Heart right ventricle (tissue), 16 donors: ENCODE results near the gene ZNF644. TPM values are rescaled to one million over a fixed set of nuclear protein-coding genes. Genes with fewer than 3 reads are reported as not detected.
"Not testable (repeated sequence)": the region's sequence is repeated elsewhere in the genome, so short reads cannot be mapped to it uniquely, and the experiment has no call there.

Experiments
- ATAC-seq, 8 donors: fragments of 200-7000 bp; cut with Tn5 transposase; one replicate each; pipeline ENCODE4 v1.9.1; 2020; ENCODE audit warnings: mild to moderate bottlenecking in 8 of 8, moderate library complexity in 8 of 8, moderate number of reproducible peaks in 1 of 8
- DNase-seq, 2 donors: peaks; one replicate each; pipeline ENCODE4 v3.0.0-alpha.2; 2020
- H3K27ac ChIP-seq, 10 donors: fragments of 200-600 bp; sonication (generic) in 2 of 10; one replicate each; pipeline versions ENCODE4 v1.5.0 to v1.8.0; 2020 to 2022; ENCODE audit warnings: mild to moderate bottlenecking in 3 of 10
- H3K27me3 ChIP-seq, 7 donors: fragments of 200-600 bp; one replicate each; pipeline ENCODE4 v1.8.0; 2021 to 2022; ENCODE audit warnings: mild to moderate bottlenecking in 2 of 7
- H3K36me3 ChIP-seq, 9 donors: fragments of 200-600 bp; sonication (generic) in 1 of 9; one replicate each; pipeline versions ENCODE4 v1.5.0 to v1.8.0; 2020 to 2022; ENCODE audit warnings: mild to moderate bottlenecking in 2 of 9
- H3K4me1 ChIP-seq, 9 donors: fragments of 200-600 bp; sonication (generic) in 1 of 9; one replicate each; pipeline versions ENCODE4 v1.5.0 to v1.8.0; 2020 to 2022; ENCODE audit warnings: mild to moderate bottlenecking in 4 of 9
- H3K4me3 ChIP-seq, 10 donors: fragments of 200-600 bp; sonication (generic) in 2 of 10; one replicate each; pipeline versions ENCODE4 v1.5.0 to v1.8.0; 2020 to 2022; ENCODE audit warnings: mild to moderate bottlenecking in 7 of 10, moderate library complexity in 2 of 10
- H3K9me3 ChIP-seq, 11 donors: fragments of 200-600 bp in 10 of 11; sonication (generic) in 2 of 11; one replicate each; pipeline versions ENCODE4 v1.5.0 to v1.8.0; 2013 to 2022; ENCODE audit warnings: mild to moderate bottlenecking in 2 of 11, control low read depth in 1 of 11, moderate library complexity in 1 of 11
- WGBS, 2 donors: extraction: QIAGEN DNeasy Blood & Tissue Kit; methylation state at CpG; one replicate each; pipeline ENCODE4 v1.1.7; 2013; ENCODE audit warnings: inconsistent platforms in 1 of 2; 5-methylcytosine and 5-hydroxymethylcytosine counted together
- intact Hi-C, 10 donors: fragments of 100-400 bp; cut with DNase I; formaldehyde crosslinking; loops; one replicate each; pipeline versions ENCODE4 v1.11.1 to v1.14.2; 2022
- polyA plus RNA-seq, 2 donors: library from polyadenylated mRNA; stranded (reverse); fragments of 200-250 nt; gene quantifications; one replicate each; pipeline ENCODE4 v1.2.3, GENCODE V29; 2013
- total RNA-seq, 10 donors: library from RNA; stranded (reverse); fragmentation: NEBNext Ultra II Directional in 3 of 10; extraction: Animal tissue kit (Norgen Biotek cat#: 25700) in 3 of 10; gene quantifications; one replicate each; pipeline versions ENCODE4 v1.2.1 to v1.2.4, GENCODE V29; 2021 to 2023
- TF ChIP-seq, protein P1 (sequence below), 9 donors: fragments of 200-600 bp; sonication (generic) in 2 of 9; IDR thresholded peaks; one replicate each; pipeline versions ENCODE4 v1.5.0 to v1.8.0; 2021 to 2022; ENCODE audit warnings: antibody characterized with exemption in 9 of 9, mild to moderate bottlenecking in 5 of 9, moderate library complexity in 1 of 9
- donor health status: Arrhythmogenic right ventricular cardiomyopathy.
- donor health status: ischemic (EF 13 %, LVEDD 7.1; RV severe dilation, severe dysfunction).
- donor health status: healthy with polysubstance abuse.
- donor health status: DM: no; HTN: yes; CAD: no.
- donor health status: DM: no; HTN: no; CAD: no.
- donor health status: ischemic (EF 25% LVEDD 6.9; RV normal size, moderate dysfunction).
- donor health status: ischemic (EF 25% LVEDD 5.7; RV mildly dilated, moderate dysfunction).
- donor health status: healthy.
- donor health status: DM: yes; HTN: yes; CAD: no.
- donor health status: Ischemic cardiomyopathy.
- donor health status: ischemic (EF 35%, LVEDD 5.7; RV mildly dilated, moderate dysfunction).
- donor health status: nonischemic (EF 11% LVEDD 7.7; RV severe dilation, severe dysfunction).
- donor health status: DM: yes; HTN: yes; CAD: no.
- donor health status: PGD.
- donor health status: ischemic (EF 29% LVEDD 5.4; RV normal size, mild dysfunction).
- donor health status: nonischemic (EF 23%, LVEDD 6.1; RV moderate dilation, normal function).

Gene ZNF644
- total and polyA plus RNA-seq, 12 donors: 10.7 to 48.0 (median 33.6) TPM

DNA sequence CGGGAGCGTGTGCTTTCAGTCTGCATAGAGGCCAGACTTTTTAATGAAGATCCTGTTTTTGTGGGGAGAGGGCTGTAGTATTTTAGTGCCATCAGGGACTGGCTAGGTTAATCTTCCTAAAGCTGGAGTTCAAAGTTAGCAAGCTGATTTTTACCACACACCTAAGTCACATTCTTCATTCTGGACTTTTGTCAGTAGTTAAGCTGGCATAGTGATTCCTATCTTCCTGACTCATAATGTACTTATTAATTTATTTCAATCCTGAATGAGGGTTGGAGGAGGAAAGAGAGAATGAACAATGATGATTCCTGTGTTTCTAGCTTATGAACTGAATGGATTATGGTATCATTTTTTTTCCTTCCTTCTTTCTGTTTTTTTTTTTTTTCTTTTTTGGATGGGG lies 24.9 kb upstream of the ZNF644 start:
- peaks cover 0 to 14% (median 10%) of the 10 kb centered on the region in 11 donors for H3K9me3 ChIP-seq
- no peaks in the 10 kb centered on the region for H3K4me1 ChIP-seq
- no peaks in the 10 kb centered on the region for H3K27me3 ChIP-seq
- WGBS, 2 donors: 75 to 77% methylated on average over 2 of the region's 2 CpGs
- no peak overlapping the region for H3K4me3 ChIP-seq
- intact Hi-C loops: no loop called here
- DNase-seq (no peak), ATAC-seq (no peak)
- H3K27ac ChIP-seq: no peak overlapping the region
- TF ChIP-seq, protein P1, sequence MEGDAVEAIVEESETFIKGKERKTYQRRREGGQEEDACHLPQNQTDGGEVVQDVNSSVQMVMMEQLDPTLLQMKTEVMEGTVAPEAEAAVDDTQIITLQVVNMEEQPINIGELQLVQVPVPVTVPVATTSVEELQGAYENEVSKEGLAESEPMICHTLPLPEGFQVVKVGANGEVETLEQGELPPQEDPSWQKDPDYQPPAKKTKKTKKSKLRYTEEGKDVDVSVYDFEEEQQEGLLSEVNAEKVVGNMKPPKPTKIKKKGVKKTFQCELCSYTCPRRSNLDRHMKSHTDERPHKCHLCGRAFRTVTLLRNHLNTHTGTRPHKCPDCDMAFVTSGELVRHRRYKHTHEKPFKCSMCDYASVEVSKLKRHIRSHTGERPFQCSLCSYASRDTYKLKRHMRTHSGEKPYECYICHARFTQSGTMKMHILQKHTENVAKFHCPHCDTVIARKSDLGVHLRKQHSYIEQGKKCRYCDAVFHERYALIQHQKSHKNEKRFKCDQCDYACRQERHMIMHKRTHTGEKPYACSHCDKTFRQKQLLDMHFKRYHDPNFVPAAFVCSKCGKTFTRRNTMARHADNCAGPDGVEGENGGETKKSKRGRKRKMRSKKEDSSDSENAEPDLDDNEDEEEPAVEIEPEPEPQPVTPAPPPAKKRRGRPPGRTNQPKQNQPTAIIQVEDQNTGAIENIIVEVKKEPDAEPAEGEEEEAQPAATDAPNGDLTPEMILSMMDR (IDR thresholded peaks at IDR 0.05): no peak
- no peaks in the 10 kb centered on the region for H3K36me3 ChIP-seq

DNA sequence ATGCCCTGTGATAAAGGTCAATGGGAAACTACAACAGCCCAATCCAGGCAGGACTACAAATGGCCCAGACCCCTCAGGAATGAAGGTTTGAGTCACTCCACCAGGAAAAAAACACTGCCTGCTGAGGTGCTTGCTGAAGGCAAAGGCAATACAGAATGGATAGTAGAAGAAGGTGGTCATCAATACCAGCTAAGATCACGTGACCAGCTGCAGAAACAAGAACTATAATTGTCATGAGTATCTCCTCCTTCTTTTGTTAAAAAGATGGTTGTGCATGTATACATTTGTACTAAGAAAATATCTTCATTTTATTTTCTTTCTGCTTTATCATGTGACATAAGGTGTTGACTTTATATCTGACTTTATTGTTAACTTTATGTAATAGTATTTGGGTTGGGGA lies 23.4 kb upstream of the ZNF644 start:
- Histone ChIP-seq H3K27ac (no peak overlapping the region), H3K4me1 (no peaks in the 10 kb centered on the region), H3K27me3 (no peaks in the 10 kb centered on the region), H3K36me3 (no peaks in the 10 kb centered on the region), H3K9me3 (peaks cover 0 to 28% (median 12%) of the 10 kb centered on the region in 11 donors), H3K4me3 (no peak overlapping the region)
- TF ChIP-seq, protein P1 (IDR thresholded peaks at IDR 0.05): no peak
- ATAC-seq (no peak), DNase-seq (no peak)
- intact Hi-C loops: no loop called here
- WGBS, 2 donors: 79 to 82% methylated on average over 1 of the region's 1 CpG

DNA sequence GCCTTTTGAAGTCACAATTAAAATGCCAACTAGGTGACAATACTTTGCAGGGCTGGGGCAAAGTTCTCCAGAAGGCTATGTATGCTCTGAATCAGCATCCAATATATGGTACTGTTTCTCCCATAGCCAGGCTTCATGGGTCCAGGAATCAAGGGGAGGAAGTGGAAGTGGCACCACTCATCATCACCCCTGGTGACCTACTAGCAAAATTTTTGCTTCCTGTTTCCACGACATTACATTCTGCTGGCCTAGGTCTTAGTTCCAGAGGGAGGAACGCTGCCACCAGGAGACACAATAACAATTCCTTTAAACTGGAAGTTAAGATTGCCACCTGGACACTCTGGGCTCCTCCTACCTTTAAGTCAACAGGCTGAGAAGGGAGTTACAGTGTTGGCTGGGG lies 22.9 kb upstream of the ZNF644 start:
- H3K9me3 ChIP-seq: peaks cover 0 to 28% (median 12%) of the 10 kb centered on the region in 11 donors
- H3K4me3 ChIP-seq, intact Hi-C loops, H3K27me3 ChIP-seq, DNase-seq, H3K4me1 ChIP-seq, H3K27ac ChIP-seq, H3K36me3 ChIP-seq, ATAC-seq: not testable (repeated sequence)
- WGBS, 2 donors: 68 to 73% methylated on average over 2 of the region's 2 CpGs

DNA sequence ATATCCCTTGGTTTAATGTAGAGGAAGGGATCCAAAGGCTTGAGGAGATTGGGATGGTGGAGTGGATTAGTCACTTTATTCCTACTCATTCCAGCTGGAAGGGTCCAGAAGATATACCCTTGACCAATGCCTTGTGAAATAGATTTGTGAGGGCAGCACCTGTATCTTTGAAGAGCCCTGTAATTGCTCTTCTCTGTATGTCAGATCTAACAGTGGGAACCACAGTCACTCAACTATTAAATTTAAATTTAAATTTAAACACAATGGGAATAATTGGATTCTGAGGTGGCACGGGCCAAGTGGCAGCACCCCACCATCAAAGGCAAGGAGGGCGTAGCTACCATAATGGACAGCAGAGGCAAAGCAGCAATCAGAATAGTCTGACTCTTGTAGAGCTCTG lies 20.5 kb upstream of the ZNF644 start:
- H3K4me1 ChIP-seq, DNase-seq, H3K36me3 ChIP-seq, H3K27ac ChIP-seq, ATAC-seq, H3K27me3 ChIP-seq, H3K4me3 ChIP-seq, intact Hi-C loops: not testable (repeated sequence)
- 66 to 71% methylated on average over 2 of the region's 2 CpGs for WGBS, 2 donors
- H3K9me3 ChIP-seq: peaks cover 0 to 28% (median 12%) of the 10 kb centered on the region in 11 donors

DNA sequence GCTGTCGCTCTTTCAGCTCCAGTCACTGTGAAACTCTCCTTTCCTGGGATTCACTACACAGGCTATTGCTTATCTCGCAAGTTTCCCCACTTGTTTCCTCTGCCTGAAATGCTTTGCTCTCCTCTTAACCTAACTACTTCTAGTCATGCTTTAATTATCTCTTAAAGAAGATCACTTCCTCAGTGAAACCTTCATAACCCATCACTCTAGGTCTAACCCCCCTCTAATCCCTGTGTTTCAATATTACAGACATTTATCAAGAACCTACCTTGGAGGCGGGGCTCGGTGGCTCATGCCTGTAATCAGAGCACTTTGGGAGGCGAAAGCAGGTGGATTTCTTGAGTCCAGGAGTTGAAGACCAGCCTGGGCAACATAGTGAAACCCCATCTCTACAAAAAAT lies 16.7 kb upstream of the ZNF644 start:
- ATAC-seq: no peak
- H3K9me3 ChIP-seq: peaks cover 0 to 28% (median 12%) of the 10 kb centered on the region in 11 donors

More for the DNA sequence above, 16.7 kb upstream of the ZNF644 start:
- Histone ChIP-seq H3K4me1 (no peaks in the 10 kb centered on the region), H3K36me3 (no peaks in the 10 kb centered on the region), H3K27ac (no peak overlapping the region), H3K27me3 (peaks cover 0 to 3% (median 0%) of the 10 kb centered on the region in 7 donors), H3K4me3 (no peak overlapping the region)
- DNase-seq: no peak
- TF ChIP-seq, protein P1 (IDR thresholded peaks at IDR 0.05): no peak
- WGBS, 2 donors: 81 to 82% methylated on average over 5 of the region's 5 CpGs
- intact Hi-C loops: no loop called here
